Stomach (tissue), 9 donors: Measurements from ENCODE around the gene DMPK. TPM values are rescaled to one million over a fixed set of nuclear protein-coding genes. Genes with fewer than 3 reads are reported as not detected.

Source experiments
- DNase-seq, 2 donors: peaks; one replicate each; pipeline versions ENCODE4 v3.0.0 to v3.0.0-alpha.2; 2013 to 2019
- H3K27ac ChIP-seq, 5 donors: fragments of 200-600 bp in 4 of 5; sonication (generic) in 4 of 5; one replicate each; pipeline ENCODE4 v1.5.1; 2013 to 2019; ENCODE audit warnings: mild to moderate bottlenecking in 1 of 5, moderate library complexity in 1 of 5
- H3K27me3 ChIP-seq, 3 donors: fragments of 200-600 bp; sonication (generic); one replicate each; pipeline ENCODE4 v1.5.1; 2017 to 2019; ENCODE audit warnings: mixed run types in 1 of 3
- H3K36me3 ChIP-seq, 4 donors: fragments of 200-600 bp; sonication (generic); 1 replicate in 3 of 4; 2 replicates in 1 of 4; pipeline ENCODE4 v1.5.1; 2016 to 2019
- H3K4me1 ChIP-seq, 4 donors: fragments of 200-600 bp; sonication (generic); one replicate each; pipeline ENCODE4 v1.5.1; 2016 to 2019
- H3K4me3 ChIP-seq, 4 donors: fragments of 200-600 bp; sonication (generic) in 3 of 4; one replicate each; pipeline ENCODE4 v1.5.1; 2016 to 2019; ENCODE audit warnings: mild to moderate bottlenecking in 1 of 4
- H3K9me3 ChIP-seq, 4 donors: fragments of 200-600 bp; sonication (generic); one replicate each; pipeline ENCODE4 v1.5.1; 2016 to 2019
- EP300 ChIP-seq: sonication (generic); formaldehyde crosslinking; IDR thresholded peaks from one replicate; pipeline ENCODE4 v1.6.1; 2017; ENCODE audit warnings: antibody characterized with exemption
- POLR2A ChIP-seq, 4 donors: fragments of 450-650 bp; IDR thresholded peaks; one replicate each; pipeline ENCODE4 v1.6.1; 2016; ENCODE audit warnings: antibody characterized with exemption in 4 of 4, control low read depth in 2 of 4, mild to moderate bottlenecking in 1 of 4, moderate library complexity in 1 of 4
- POLR2AphosphoS5 ChIP-seq, 3 donors: sonication (generic); formaldehyde crosslinking; IDR thresholded peaks; one replicate each; pipeline ENCODE4 v1.6.1; 2016; ENCODE audit warnings: antibody characterized with exemption in 3 of 3
- WGBS, 5 donors: extraction: QIAGEN DNeasy Blood & Tissue Kit in 3 of 5; methylation state at CpG; one replicate each; pipeline versions ENCODE4 v1.1.5 to v1.1.7; 2013 to 2018; 5-methylcytosine and 5-hydroxymethylcytosine counted together
- intact Hi-C: fragments of 100-400 bp; cut with DNase I; formaldehyde crosslinking; loops from one replicate; pipeline ENCODE4 v1.15.1; 2023; ENCODE audit warnings: low total_unique reads
- polyA plus RNA-seq, 3 donors: library from polyadenylated mRNA; stranded (reverse); fragments of 200-250 nt; gene quantifications; one replicate each; pipeline ENCODE4 v1.2.3, GENCODE V29; 2013
- total RNA-seq, 5 donors: library from RNA; depleted of rRNA; stranded (reverse); fragments of >200 nt; gene quantifications; one replicate each; pipeline versions ENCODE4 v1.1.0 to v1.2.3, GENCODE V29; 2014 to 2016
- TF ChIP-seq, protein P1 (sequence below), 7 experiments: fragments of 450-650 bp in 4 of 7; fragments of 200-600 bp in 3 of 7; sonication (generic) in 3 of 7; IDR thresholded peaks; one replicate each; pipeline ENCODE4 v1.5.1; 2016 to 2019; ENCODE audit warnings: antibody characterized with exemption in 7 of 7, control low read depth in 2 of 7, mild to moderate bottlenecking in 1 of 7
- donor health status: healthy with polysubstance abuse.
- donor health status: Bipolar disorder and iron deficiency.
- donor health status: healthy.

Gene DMPK
- total and polyA plus RNA-seq, 8 donors, result 27.2 to 248 (median 71.9) TPM

- H3K27ac ChIP-seq, result peak overlapping the region; percentile 89 to 98 (median 97)
- 4 to 21% (median 13%) methylated on average over 2 of the region's 2 CpGs for WGBS, 5 donors
- peaks cover 27 to 64% (median 46%) of the 10 kb centered on the region in 4 donors for H3K4me1 ChIP-seq
Observed at GRCh38 chr19:45773384-45773783, 8.9 kb downstream of the DMPK start.

DNA sequence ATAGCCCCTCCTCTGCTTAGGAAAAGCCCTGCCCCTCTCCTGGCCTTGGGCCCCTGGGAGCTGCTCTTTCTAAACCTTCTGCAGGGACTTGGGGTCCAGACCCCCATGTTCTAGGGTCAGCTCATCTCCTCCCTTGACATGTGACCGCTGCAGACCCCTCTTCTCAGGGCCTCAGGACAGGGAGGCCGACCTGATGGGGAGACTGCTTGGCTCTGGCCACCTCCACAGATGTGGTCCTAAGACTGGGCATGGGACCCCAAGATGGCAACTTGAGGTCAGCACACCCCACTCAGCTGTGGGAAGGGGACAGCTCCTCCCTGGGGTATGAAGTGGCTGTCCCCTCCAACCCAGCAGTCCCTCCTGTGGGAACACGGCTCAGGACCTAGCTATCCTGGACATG, 9.4 kb downstream of the DMPK start:
- TF ChIP-seq POLR2AphosphoS5 (IDR thresholded peaks at IDR 0.05) (no peak), POLR2A (IDR thresholded peaks at IDR 0.05) (no peak)
- TF ChIP-seq, protein P1, sequence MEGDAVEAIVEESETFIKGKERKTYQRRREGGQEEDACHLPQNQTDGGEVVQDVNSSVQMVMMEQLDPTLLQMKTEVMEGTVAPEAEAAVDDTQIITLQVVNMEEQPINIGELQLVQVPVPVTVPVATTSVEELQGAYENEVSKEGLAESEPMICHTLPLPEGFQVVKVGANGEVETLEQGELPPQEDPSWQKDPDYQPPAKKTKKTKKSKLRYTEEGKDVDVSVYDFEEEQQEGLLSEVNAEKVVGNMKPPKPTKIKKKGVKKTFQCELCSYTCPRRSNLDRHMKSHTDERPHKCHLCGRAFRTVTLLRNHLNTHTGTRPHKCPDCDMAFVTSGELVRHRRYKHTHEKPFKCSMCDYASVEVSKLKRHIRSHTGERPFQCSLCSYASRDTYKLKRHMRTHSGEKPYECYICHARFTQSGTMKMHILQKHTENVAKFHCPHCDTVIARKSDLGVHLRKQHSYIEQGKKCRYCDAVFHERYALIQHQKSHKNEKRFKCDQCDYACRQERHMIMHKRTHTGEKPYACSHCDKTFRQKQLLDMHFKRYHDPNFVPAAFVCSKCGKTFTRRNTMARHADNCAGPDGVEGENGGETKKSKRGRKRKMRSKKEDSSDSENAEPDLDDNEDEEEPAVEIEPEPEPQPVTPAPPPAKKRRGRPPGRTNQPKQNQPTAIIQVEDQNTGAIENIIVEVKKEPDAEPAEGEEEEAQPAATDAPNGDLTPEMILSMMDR (IDR thresholded peaks at IDR 0.05), result no peak
- 69 to 94% (median 71%) methylated on average over 3 of the region's 3 CpGs for WGBS, 5 donors
- peak overlapping the region; percentile 89 to 98 (median 97) for H3K27ac ChIP-seq
- peaks cover 27 to 63% (median 45%) of the 10 kb centered on the region in 4 donors for H3K4me1 ChIP-seq
- intact Hi-C loops, result no loop called here
- no peak overlapping the region for H3K4me3 ChIP-seq
- DNase-seq, result no peak
- peaks cover 21 to 54% (median 36%) of the 10 kb centered on the region in 4 donors for H3K36me3 ChIP-seq
- no peaks in the 10 kb centered on the region for H3K9me3 ChIP-seq
- H3K27me3 ChIP-seq, result peaks cover 0 to 25% (median 0%) of the 10 kb centered on the region in 3 donors

More at GRCh38 chr19:45773384-45773783, 8.9 kb downstream of the DMPK start:
- intact Hi-C loops, result no loop called here
- Histone ChIP-seq H3K36me3 (peaks cover 26 to 59% (median 40%) of the 10 kb centered on the region in 4 donors), H3K27me3 (peaks cover 0 to 25% (median 0%) of the 10 kb centered on the region in 3 donors), H3K4me3 (no peak overlapping the region), H3K9me3 (no peaks in the 10 kb centered on the region)
- TF ChIP-seq POLR2AphosphoS5 (IDR thresholded peaks at IDR 0.05) (peak in 2 of 3 donors; percentile 20 to 47), POLR2A (IDR thresholded peaks at IDR 0.05) (no peak), EP300 (no peak)
- TF ChIP-seq, protein P1 (IDR thresholded peaks at IDR 0.05), result no peak
- DNase-seq, result peak; percentile 71 to 88

GRCh38 chr19:45772130-45772840, 10.0 kb downstream of the DMPK start:
- Histone ChIP-seq H3K36me3 (peaks cover 15 to 48% (median 29%) of the 10 kb centered on the region in 4 donors), H3K9me3 (no peaks in the 10 kb centered on the region), H3K4me3 (peak overlapping the region in 3 of 4 donors; percentile 61 to 85 (median 85)), H3K27ac (peak overlapping the region; percentile 89 to 98 (median 97)), H3K27me3 (peaks cover 0 to 25% (median 0%) of the 10 kb centered on the region in 3 donors), H3K4me1 (peaks cover 27 to 68% (median 47%) of the 10 kb centered on the region in 4 donors)
- TF ChIP-seq, protein P1 (IDR thresholded peaks at IDR 0.05), result no peak
- TF ChIP-seq POLR2AphosphoS5 (IDR thresholded peaks at IDR 0.05), result peak in 2 of 3 donors; percentile 18 to 25
- TF ChIP-seq EP300, result no peak
- TF ChIP-seq POLR2A (IDR thresholded peaks at IDR 0.05), result no peak
- peak in 1 of 2 donors; percentile 46 for DNase-seq
- 31 to 51% (median 42%) methylated on average over 10 to 14 of the region's 14 CpGs for WGBS, 5 donors
- intact Hi-C loops, result no loop called here

- H3K4me3 ChIP-seq, result peak overlapping the region; percentile 61 to 85 (median 83)
- WGBS, 5 donors, result 34 to 75% (median 64%) methylated on average over 10 to 46 of the region's 46 CpGs
- peak in 1 of 2 donors; percentile 40 for DNase-seq
Observed at GRCh38 chr19:45771311-45771933, 10.9 kb downstream of the DMPK start.

More at GRCh38 chr19:45771311-45771933, 10.9 kb downstream of the DMPK start:
- Histone ChIP-seq H3K9me3 (no peaks in the 10 kb centered on the region), H3K36me3 (peaks cover 6 to 39% (median 21%) of the 10 kb centered on the region in 4 donors), H3K27me3 (peaks cover 0 to 32% (median 0%) of the 10 kb centered on the region in 3 donors), H3K4me1 (peaks cover 32 to 77% (median 54%) of the 10 kb centered on the region in 4 donors), H3K27ac (peak overlapping the region; percentile 89 to 98 (median 97))
- TF ChIP-seq POLR2AphosphoS5 (IDR thresholded peaks at IDR 0.05) (no peak), POLR2A (IDR thresholded peaks at IDR 0.05) (no peak), EP300 (no peak)
- TF ChIP-seq, protein P1 (IDR thresholded peaks at IDR 0.05), result no peak
- intact Hi-C loops, result no loop called here
